Right lobe of liver (tissue), 4 donors: ENCODE measurements around the gene LPO.

Experiments used
- POLR2A ChIP-seq: fragments of 450-650 bp; IDR thresholded peaks from one replicate; pipeline ENCODE4 v1.6.1; 2017; ENCODE audit warnings: antibody characterized with exemption, mild to moderate bottlenecking
- TF ChIP-seq, protein P1 (sequence below), 4 donors: fragments of 200-600 bp in 3 of 4; fragments of 450-650 bp in 1 of 4; IDR thresholded peaks; one replicate each; pipeline versions ENCODE4 v1.5.1 to v1.8.0; 2016 to 2022; ENCODE audit warnings: antibody characterized with exemption in 4 of 4, mild to moderate bottlenecking in 2 of 4
- donor health status: DM: no; HTN: no; CAD: no.
- donor health status: DM: no; HTN: no; CAD: no.
- donor health status: DM: no; HTN: yes; CAD: no.

- TF ChIP-seq, protein P1, sequence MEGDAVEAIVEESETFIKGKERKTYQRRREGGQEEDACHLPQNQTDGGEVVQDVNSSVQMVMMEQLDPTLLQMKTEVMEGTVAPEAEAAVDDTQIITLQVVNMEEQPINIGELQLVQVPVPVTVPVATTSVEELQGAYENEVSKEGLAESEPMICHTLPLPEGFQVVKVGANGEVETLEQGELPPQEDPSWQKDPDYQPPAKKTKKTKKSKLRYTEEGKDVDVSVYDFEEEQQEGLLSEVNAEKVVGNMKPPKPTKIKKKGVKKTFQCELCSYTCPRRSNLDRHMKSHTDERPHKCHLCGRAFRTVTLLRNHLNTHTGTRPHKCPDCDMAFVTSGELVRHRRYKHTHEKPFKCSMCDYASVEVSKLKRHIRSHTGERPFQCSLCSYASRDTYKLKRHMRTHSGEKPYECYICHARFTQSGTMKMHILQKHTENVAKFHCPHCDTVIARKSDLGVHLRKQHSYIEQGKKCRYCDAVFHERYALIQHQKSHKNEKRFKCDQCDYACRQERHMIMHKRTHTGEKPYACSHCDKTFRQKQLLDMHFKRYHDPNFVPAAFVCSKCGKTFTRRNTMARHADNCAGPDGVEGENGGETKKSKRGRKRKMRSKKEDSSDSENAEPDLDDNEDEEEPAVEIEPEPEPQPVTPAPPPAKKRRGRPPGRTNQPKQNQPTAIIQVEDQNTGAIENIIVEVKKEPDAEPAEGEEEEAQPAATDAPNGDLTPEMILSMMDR (IDR thresholded peaks at IDR 0.05) = no peak
- no peak for TF ChIP-seq POLR2A
Observed at GRCh38 chr17:58242171-58242784, 3.9 kb downstream of the LPO start.
